ENCODE measurements around the gene PRCD.
"Not testable (repeated sequence)": the region's sequence is repeated elsewhere in the genome, so short reads cannot be mapped to it uniquely, and the experiment has no call there.

PRCD gene

GRCh38 chr17:76527430-76528111 is 12.3 kb upstream of the PRCD start:
- DNase-seq (ENCODE audit: low read depth, low spot score): no peak

- no peak for DNase-seq (ENCODE audit: low read depth, low spot score)
Observed at GRCh38 chr17:76528156-76528527, 11.7 kb upstream of the PRCD start.

- DNase-seq (ENCODE audit: low read depth, low spot score): no peak
Observed at GRCh38 chr17:76528528-76529223, 11.2 kb upstream of the PRCD start.

GRCh38 chr17:76529224-76530094 is 10.4 kb upstream of the PRCD start:
- DNase-seq (ENCODE audit: low read depth, low spot score): no peak

- no peak for DNase-seq (ENCODE audit: low read depth, low spot score)
Observed at GRCh38 chr17:76530095-76530723, 9.6 kb upstream of the PRCD start.

- DNase-seq (ENCODE audit: low read depth, low spot score): no peak
Observed at GRCh38 chr17:76530811-76531485, 8.9 kb upstream of the PRCD start.

- DNase-seq (ENCODE audit: low read depth, low spot score): no peak
Observed at GRCh38 chr17:76531486-76532038, 8.3 kb upstream of the PRCD start.

- DNase-seq (ENCODE audit: low read depth, low spot score): no peak
Observed at GRCh38 chr17:76532072-76532651, 7.7 kb upstream of the PRCD start.

- DNase-seq (ENCODE audit: low read depth, low spot score): not testable (repeated sequence)
Observed at GRCh38 chr17:76533640-76534359, 6.0 kb upstream of the PRCD start.

GRCh38 chr17:76534831-76535732 is 4.8 kb upstream of the PRCD start:
- no peak for DNase-seq (ENCODE audit: low read depth, low spot score)

GRCh38 chr17:76535788-76536510 is 3.9 kb upstream of the PRCD start:
- DNase-seq (ENCODE audit: low read depth, low spot score): no peak

- DNase-seq (ENCODE audit: low read depth, low spot score): no peak
Observed at GRCh38 chr17:76536511-76537287, 3.1 kb upstream of the PRCD start.

GRCh38 chr17:76537288-76537577 is 2.6 kb upstream of the PRCD start:
- no peak for DNase-seq (ENCODE audit: low read depth, low spot score)

- DNase-seq (ENCODE audit: low read depth, low spot score): no peak
Observed at GRCh38 chr17:76537578-76538280, 2.1 kb upstream of the PRCD start, which contains the start of gene CYGB. TSS of gene CYGB (minus strand) at chr17:76537709. CDS start at chr17:76537542, 167 bp downstream.

- no peak for DNase-seq (ENCODE audit: low read depth, low spot score)
Observed at GRCh38 chr17:76538281-76538931, 1.4 kb upstream of the PRCD start.

- DNase-seq (ENCODE audit: low read depth, low spot score): no peak
Observed at GRCh38 chr17:76538941-76539570, 788 bp upstream of the PRCD start.

Data from activated CD4-positive, CD25-positive, alpha-beta regulatory T cell treated with anti-CD3 and anti-CD28 coated beads, Interleukin-2, amount 50 U/mL, for 16 hours (primary cell).